Ascending aorta (tissue), 2 donors: ENCODE measurements around the gene MAGI1. TPM values are rescaled to one million over a fixed set of nuclear protein-coding genes. Genes with fewer than 3 reads are reported as not detected.
A peak's percentile ranks its signal among the peaks of the same experiment; 100 is the strongest.

Source experiments
- DNase-seq, 2 donors: peaks; one replicate each; pipeline ENCODE4 v3.0.0-alpha.2; 2019; ENCODE audit warnings: low spot score in 2 of 2
- H3K27ac ChIP-seq, 2 donors: fragments of 200-600 bp; sonication (generic); one replicate each; pipeline ENCODE4 v1.5.1; 2016 to 2017; ENCODE audit warnings: mild to moderate bottlenecking in 1 of 2
- H3K27me3 ChIP-seq: fragments of 200-600 bp; sonication (generic); one replicate; pipeline ENCODE4 v1.5.1; 2017
- H3K36me3 ChIP-seq, 2 donors: fragments of 200-600 bp; sonication (generic); one replicate each; pipeline ENCODE4 v1.5.1; 2016
- H3K4me1 ChIP-seq, 2 donors: fragments of 200-600 bp; sonication (generic); one replicate each; pipeline ENCODE4 v1.5.1; 2016 to 2017; ENCODE audit warnings: mild to moderate bottlenecking in 1 of 2
- H3K4me3 ChIP-seq, 2 donors: fragments of 200-600 bp; sonication (generic); one replicate each; pipeline ENCODE4 v1.5.1; 2016 to 2017; ENCODE audit warnings: mild to moderate bottlenecking in 1 of 2
- H3K9me3 ChIP-seq, 2 donors: fragments of 200-600 bp; sonication (generic); one replicate each; pipeline ENCODE4 v1.5.1; 2016
- CTCF ChIP-seq, 3 experiments: fragments of 200-600 bp in 2 of 3; fragments of 450-650 bp in 1 of 3; sonication (generic) in 2 of 3; IDR thresholded peaks; one replicate each; pipeline ENCODE4 v1.5.1; 2016 to 2019; ENCODE audit warnings: antibody characterized with exemption in 3 of 3, mild to moderate bottlenecking in 1 of 3, moderate library complexity in 1 of 3
- intact Hi-C: fragments of 100-400 bp; cut with DNase I; formaldehyde crosslinking; loops from one replicate; pipeline ENCODE4 v1.15.1; 2023
- total RNA-seq: library from RNA; depleted of rRNA; stranded (reverse); fragments of >200 nt; gene quantifications from one replicate; pipeline ENCODE4 v1.1.0, GENCODE V29; 2016

Gene MAGI1
- total RNA-seq, 1 donor from 2014 or later: 28.4 TPM

DNA sequence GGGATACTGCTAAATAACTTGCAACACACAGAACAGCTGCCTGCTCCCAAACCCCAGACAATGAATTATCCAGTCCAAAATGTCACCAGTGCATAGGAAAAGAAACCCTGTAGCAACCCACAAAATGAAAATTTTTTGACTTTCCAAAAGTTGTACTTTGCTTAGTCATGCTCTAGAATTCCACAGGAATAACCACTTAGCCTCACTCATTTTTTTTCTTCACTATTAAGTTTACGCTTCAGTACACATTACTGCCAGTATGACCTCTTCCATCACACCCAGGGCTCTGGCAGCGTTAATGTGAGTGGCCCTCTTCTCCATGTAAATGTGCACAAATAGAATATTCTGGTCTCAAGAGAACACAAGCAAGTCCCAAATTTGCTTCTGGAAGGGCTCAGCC lies 259.8 kb downstream of the MAGI1 start:
- Histone ChIP-seq H3K9me3 (no peaks in the 10 kb centered on the region), H3K27ac (peak overlapping the region in 1 of 2 donors; percentile 13), H3K4me3 (no peak overlapping the region), H3K36me3 (no peaks in the 10 kb centered on the region), H3K27me3 (no peaks in the 10 kb centered on the region), H3K4me1 (peaks cover 0 to 12% of the 10 kb centered on the region in 2 donors)
- DNase-seq: no peak
- intact Hi-C loops: no loop called here
- no peak for TF ChIP-seq CTCF (IDR thresholded peaks at IDR 0.05)

GRCh38 chr3:65777050-65777449 lies 261.7 kb downstream of the MAGI1 start:
- H3K4me1 ChIP-seq: peaks cover 0 to 10% of the 10 kb centered on the region in 2 donors
- intact Hi-C loops: no loop called here
- no peak for TF ChIP-seq CTCF (IDR thresholded peaks at IDR 0.05)
- DNase-seq: no peak
- H3K27ac ChIP-seq: no peak overlapping the region
- H3K36me3 ChIP-seq: no peaks in the 10 kb centered on the region
- H3K4me3 ChIP-seq: no peak overlapping the region
- no peaks in the 10 kb centered on the region for H3K9me3 ChIP-seq
- H3K27me3 ChIP-seq: no peaks in the 10 kb centered on the region

DNA sequence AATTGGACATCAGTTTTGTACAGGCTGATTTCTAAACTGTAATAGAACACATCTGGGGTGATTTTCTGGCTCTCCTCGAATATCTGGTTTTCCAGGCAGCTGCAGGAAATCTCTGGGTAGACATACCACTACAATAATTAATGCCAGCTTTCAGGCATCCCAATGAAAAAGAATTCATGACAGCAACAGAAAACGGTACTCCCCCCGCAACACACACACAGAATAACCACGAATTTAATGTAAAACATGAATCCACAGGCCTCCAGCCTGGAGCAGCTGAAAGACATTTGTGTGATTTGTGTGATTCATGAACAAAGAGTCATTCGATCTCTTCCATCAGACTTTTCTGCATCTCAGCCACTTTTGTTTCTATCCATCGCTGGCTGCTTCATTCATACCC lies 262.2 kb downstream of the MAGI1 start:
- intact Hi-C loops: no loop called here
- DNase-seq: no peak

GRCh38 chr3:65776081-65776480 lies 262.6 kb downstream of the MAGI1 start:
- TF ChIP-seq CTCF (IDR thresholded peaks at IDR 0.05): no peak
- no peaks in the 10 kb centered on the region for H3K27me3 ChIP-seq
- H3K4me3 ChIP-seq: no peak overlapping the region
- H3K27ac ChIP-seq: no peak overlapping the region
- H3K4me1 ChIP-seq: peaks cover 0 to 10% of the 10 kb centered on the region in 2 donors
- DNase-seq: no peak
- no peaks in the 10 kb centered on the region for H3K36me3 ChIP-seq
- intact Hi-C loops: no loop called here
- H3K9me3 ChIP-seq: no peaks in the 10 kb centered on the region

More for the DNA sequence above, 262.2 kb downstream of the MAGI1 start:
- Histone ChIP-seq H3K9me3 (no peaks in the 10 kb centered on the region), H3K27me3 (no peaks in the 10 kb centered on the region), H3K27ac (no peak overlapping the region), H3K4me3 (no peak overlapping the region), H3K4me1 (peaks cover 0 to 10% of the 10 kb centered on the region in 2 donors), H3K36me3 (no peaks in the 10 kb centered on the region)
- no peak for TF ChIP-seq CTCF (IDR thresholded peaks at IDR 0.05)

- Histone ChIP-seq H3K4me3 (no peak overlapping the region), H3K9me3 (no peaks in the 10 kb centered on the region), H3K27me3 (no peaks in the 10 kb centered on the region), H3K4me1 (no peaks in the 10 kb centered on the region), H3K27ac (no peak overlapping the region), H3K36me3 (no peaks in the 10 kb centered on the region)
- no peak for DNase-seq
- no peak for TF ChIP-seq CTCF (IDR thresholded peaks at IDR 0.05)
- intact Hi-C loops: no loop called here
Observed at GRCh38 chr3:65772758-65773157, 266.0 kb downstream of the MAGI1 start.

- Histone ChIP-seq H3K27me3 (no peaks in the 10 kb centered on the region), H3K4me1 (no peaks in the 10 kb centered on the region), H3K4me3 (no peak overlapping the region), H3K36me3 (no peaks in the 10 kb centered on the region), H3K9me3 (no peaks in the 10 kb centered on the region), H3K27ac (no peak overlapping the region)
- intact Hi-C loops: no loop called here
- DNase-seq: no peak
- TF ChIP-seq CTCF (IDR thresholded peaks at IDR 0.05): no peak
Observed at GRCh38 chr3:65767551-65767950, 271.2 kb downstream of the MAGI1 start.
